GM12872 (cell line): ENCODE measurements around the gene TIAM2.

ENCODE experiments used
- TF ChIP-seq, protein P1 (sequence below): IDR thresholded peaks from 3 replicates; pipeline ENCODE4 v1.5.1; 2011; ENCODE audit warnings: low read depth, mild to moderate bottlenecking, low read length, moderate library complexity; ENCODE audit not compliant: insufficient read depth

Gene TIAM2

DNA sequence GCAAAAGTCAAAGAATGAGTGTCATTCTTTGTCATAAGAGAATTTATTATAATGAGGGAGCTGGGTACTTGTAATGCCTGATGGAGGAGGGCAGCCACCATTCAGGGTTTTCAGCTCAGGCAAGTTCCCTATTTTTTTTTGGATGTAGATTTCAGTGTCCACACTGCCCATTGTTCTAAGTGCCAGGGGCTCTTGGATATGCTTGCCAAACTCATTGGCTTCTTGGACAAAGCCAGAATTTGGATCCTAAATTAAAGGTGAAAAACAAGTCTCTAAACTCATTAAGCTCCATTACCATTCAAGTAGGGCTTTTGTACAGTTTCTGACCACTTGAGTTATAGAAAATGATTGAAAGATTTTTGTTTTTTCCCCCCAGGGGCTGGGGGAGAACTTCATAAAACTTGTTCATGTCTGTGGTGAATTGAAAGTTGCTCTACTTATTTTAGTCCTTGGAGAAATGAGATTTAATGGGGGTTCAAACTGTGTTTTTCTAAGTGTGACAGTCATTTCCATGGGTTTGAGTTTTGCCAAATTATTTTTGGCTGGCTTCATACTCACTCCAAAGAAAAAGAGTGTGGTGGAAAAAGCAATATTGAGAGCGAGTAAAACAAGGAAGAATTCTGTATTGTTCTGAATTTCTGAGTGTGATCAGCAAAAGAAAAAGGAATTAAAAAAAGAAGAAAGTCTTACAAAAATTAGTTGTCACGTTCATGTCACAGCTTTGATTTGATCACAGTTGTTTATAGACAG is 46.0 kb downstream of the TIAM2 start:
- TF ChIP-seq, protein P1, sequence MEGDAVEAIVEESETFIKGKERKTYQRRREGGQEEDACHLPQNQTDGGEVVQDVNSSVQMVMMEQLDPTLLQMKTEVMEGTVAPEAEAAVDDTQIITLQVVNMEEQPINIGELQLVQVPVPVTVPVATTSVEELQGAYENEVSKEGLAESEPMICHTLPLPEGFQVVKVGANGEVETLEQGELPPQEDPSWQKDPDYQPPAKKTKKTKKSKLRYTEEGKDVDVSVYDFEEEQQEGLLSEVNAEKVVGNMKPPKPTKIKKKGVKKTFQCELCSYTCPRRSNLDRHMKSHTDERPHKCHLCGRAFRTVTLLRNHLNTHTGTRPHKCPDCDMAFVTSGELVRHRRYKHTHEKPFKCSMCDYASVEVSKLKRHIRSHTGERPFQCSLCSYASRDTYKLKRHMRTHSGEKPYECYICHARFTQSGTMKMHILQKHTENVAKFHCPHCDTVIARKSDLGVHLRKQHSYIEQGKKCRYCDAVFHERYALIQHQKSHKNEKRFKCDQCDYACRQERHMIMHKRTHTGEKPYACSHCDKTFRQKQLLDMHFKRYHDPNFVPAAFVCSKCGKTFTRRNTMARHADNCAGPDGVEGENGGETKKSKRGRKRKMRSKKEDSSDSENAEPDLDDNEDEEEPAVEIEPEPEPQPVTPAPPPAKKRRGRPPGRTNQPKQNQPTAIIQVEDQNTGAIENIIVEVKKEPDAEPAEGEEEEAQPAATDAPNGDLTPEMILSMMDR = no peak

- TF ChIP-seq, protein P1 = no peak
Measured at GRCh38 chr6:155041741-155042279, 46.7 kb downstream of the TIAM2 start.

DNA sequence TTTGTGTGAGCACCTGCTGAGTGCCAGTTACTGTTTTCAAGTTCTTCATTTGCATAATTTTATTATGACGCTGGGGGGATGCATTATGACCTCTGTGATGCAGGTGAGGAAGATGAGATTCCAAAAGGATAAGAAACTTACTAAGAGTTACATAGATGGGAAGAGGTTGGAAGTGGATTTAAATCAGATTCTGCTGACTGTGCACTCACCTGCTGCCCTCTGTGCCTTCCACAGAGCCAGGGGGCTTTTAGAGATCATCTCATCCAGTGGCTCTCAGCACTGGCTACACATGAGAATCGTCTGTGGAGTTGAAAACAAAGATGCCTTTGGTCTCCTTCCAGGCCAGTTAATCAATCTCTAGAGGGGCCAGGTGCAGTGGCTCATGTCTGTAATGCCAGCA is 47.9 kb downstream of the TIAM2 start:
- TF ChIP-seq, protein P1 = no peak

GRCh38 chr6:155045561-155046404 is 50.7 kb downstream of the TIAM2 start:
- TF ChIP-seq, protein P1 = no peak

GRCh38 chr6:155047523-155047922 is 52.4 kb downstream of the TIAM2 start:
- TF ChIP-seq, protein P1 = no peak

GRCh38 chr6:155050311-155050710 is 55.2 kb downstream of the TIAM2 start:
- TF ChIP-seq, protein P1 = no peak
